Ectodermal cell (in vitro differentiated cells): Measurements from ENCODE around the gene PRDM15.

Source experiments
- H3K27ac ChIP-seq: 2 replicates; pipeline ENCODE4 v1.7.0; 2013; ENCODE audit warnings: mild to moderate bottlenecking, low read depth, low read length; ENCODE audit not compliant: insufficient read depth, poor library complexity, severe bottlenecking
- H3K27me3 ChIP-seq: 2 replicates; pipeline ENCODE4 v1.7.0; 2013; ENCODE audit warnings: mild to moderate bottlenecking, low read length; ENCODE audit not compliant: insufficient read depth, control insufficient read depth, poor library complexity, severe bottlenecking
- H3K36me3 ChIP-seq: one replicate; pipeline ENCODE4 v1.7.0; 2013; ENCODE audit warnings: low read length; ENCODE audit not compliant: control insufficient read depth, insufficient read depth
- H3K4me1 ChIP-seq: one replicate; pipeline ENCODE4 v1.7.0; 2013; ENCODE audit warnings: low read length; ENCODE audit not compliant: control insufficient read depth, insufficient read depth
- H3K4me3 ChIP-seq: 2 replicates; pipeline ENCODE4 v1.7.0; 2013; ENCODE audit warnings: low read depth, low read length, control low read depth; ENCODE audit not compliant: insufficient read depth
- H3K9me3 ChIP-seq: 2 replicates; pipeline ENCODE4 v1.7.0; 2013; ENCODE audit warnings: mild to moderate bottlenecking, low read length, moderate library complexity; ENCODE audit not compliant: control insufficient read depth
- WGBS, 2 experiments: methylation state at CpG; one replicate each; pipeline ENCODE4 v1.1.7; 2013; ENCODE audit warnings: missing lambda C conversion rate in 2 of 2; 5-methylcytosine and 5-hydroxymethylcytosine counted together

PRDM15 gene

DNA sequence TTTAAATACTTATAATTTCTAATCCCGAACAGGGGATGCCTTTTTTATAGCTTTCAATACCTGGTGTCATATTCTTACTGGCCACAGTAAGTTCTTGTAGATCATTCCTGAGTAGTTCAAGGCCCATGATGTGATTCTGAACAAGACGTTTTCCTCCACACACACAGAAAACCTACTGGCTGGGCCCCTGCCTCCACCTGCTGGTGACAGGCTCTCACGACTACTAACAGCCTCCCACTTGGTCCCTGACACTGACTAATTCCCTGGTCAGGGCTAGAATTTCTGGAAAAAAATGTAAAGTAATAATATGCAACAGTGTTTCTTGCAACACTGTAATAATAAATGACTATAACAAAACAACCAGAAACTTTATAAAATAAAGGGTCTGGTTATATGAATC is 61.9 kb downstream of the PRDM15 start:
- Histone ChIP-seq H3K27me3 (no peaks in the 10 kb centered on the region), H3K36me3 (peaks cover 3% of the 10 kb centered on the region), H3K27ac (no peak overlapping the region), H3K4me1 (peaks cover 6% of the 10 kb centered on the region), H3K4me3 (no peak overlapping the region), H3K9me3 (no peaks in the 10 kb centered on the region)
- 29 to 40% methylated on average over 3 of the region's 3 CpGs for WGBS, 2 experiments

DNA sequence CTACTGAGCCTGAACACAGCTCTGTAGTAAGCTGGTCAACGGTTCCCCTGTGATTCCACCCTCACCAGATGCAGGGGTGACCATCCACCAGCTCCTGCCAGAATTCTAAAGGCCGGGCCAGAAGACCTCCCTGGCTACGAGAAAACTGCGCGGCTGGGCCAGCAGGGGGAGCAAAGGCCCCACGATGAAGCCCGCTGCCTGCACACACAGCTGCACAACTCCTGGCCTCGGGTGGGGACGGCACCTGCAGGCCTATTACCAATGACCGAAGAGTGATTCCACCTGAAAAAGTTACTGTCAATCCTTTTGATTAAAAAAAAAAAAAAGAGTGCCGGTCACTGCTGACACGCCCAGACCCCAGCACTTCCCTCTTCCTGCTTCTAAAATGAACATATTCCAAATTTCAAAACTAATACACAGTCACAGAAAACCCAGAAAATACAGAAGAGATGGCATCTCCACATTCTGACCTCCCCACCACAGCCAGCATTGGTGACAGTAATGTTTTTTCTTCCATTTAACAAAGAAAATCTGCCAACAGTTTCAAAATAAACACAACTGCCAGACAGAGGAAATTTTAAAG is 62.5 kb downstream of the PRDM15 start:
- peaks cover 3% of the 10 kb centered on the region for H3K36me3 ChIP-seq
- peaks cover 6% of the 10 kb centered on the region for H3K4me1 ChIP-seq
- H3K27ac ChIP-seq, result no peak overlapping the region
- H3K27me3 ChIP-seq, result no peaks in the 10 kb centered on the region
- WGBS, 2 experiments, result 50 to 51% methylated on average over 11 to 12 of the region's 12 CpGs
- no peak overlapping the region for H3K4me3 ChIP-seq
- no peaks in the 10 kb centered on the region for H3K9me3 ChIP-seq

DNA sequence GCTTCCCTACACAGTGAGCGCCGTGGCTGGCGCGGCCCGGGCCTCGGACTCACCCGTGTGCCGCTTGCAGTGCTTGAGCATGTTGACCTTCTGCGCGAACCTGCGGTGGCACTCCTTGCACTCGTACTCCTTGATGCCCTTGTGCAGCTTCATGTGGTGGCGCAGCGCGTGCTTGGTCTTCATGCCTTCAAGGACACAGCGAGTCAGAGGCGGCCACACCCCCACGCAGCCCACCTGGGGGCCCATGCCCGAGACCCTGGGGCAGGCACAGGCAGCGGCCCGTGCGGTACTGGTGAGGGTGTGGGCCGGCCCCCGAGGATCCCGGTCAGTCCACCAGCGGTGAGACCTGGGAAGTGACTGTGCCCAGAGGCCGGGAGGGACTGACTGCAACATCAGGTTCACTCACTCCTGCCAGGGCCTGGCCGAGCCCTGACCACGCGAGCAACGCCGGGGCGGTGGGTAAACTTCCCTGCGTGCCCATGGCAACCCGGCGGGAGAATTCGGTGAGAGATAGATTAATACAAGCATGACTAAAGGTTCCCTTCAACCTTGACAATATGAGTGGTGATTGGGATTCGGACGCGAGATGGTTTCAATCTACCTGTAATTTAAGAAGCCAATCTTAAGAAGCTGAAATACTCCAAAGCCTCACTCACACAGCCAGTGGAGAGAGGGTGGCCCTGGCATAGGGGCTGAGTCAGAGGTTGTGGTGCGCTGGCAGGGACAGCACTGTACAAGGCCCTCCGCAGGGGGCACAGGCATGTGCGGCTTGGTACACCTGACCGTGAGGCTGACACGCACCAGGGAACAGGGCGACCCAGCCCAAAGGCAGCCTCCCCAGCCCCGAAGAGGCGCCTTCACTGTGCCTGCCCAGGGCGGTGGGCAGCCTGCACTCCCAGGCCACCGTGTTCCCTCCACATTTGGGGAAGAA is 63.2 kb downstream of the PRDM15 start:
- peaks cover 6% of the 10 kb centered on the region for H3K4me1 ChIP-seq
- 94 to 95% methylated on average over 50 of the region's 50 CpGs for WGBS, 2 experiments
- H3K27me3 ChIP-seq, result no peaks in the 10 kb centered on the region
- H3K27ac ChIP-seq, result no peak overlapping the region
- H3K9me3 ChIP-seq, result no peaks in the 10 kb centered on the region
- H3K36me3 ChIP-seq, result peaks cover 3% of the 10 kb centered on the region
- no peak overlapping the region for H3K4me3 ChIP-seq

GRCh38 chr21:41813226-41813625 is 65.9 kb downstream of the PRDM15 start:
- H3K27me3 ChIP-seq, result no peaks in the 10 kb centered on the region
- peaks cover 6% of the 10 kb centered on the region for H3K4me1 ChIP-seq
- peaks cover 3% of the 10 kb centered on the region for H3K36me3 ChIP-seq
- WGBS, 2 experiments, result 93 to 95% methylated on average over 11 of the region's 11 CpGs
- no peak overlapping the region for H3K4me3 ChIP-seq
- no peaks in the 10 kb centered on the region for H3K9me3 ChIP-seq
- no peak overlapping the region for H3K27ac ChIP-seq

DNA sequence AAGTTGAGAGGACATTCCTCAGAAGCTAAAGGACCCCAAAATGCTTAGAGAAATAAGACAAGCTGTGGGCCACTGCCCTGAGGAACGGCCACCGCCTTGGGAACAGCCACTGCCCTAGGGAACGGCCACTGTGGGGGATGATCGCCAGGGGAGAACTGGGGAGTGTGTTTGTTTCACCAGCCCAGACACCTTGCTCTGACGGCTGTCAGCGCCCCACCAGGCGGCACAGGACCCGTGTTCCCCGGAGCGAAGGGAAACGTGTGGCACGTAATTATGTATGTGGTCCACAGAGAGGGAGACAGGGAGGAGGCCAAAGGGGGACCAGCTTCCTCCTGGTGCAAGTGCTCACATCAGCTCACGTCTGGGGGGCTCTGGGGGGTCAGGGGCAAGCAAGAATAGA is 66.5 kb downstream of the PRDM15 start:
- no peaks in the 10 kb centered on the region for H3K9me3 ChIP-seq
- 94% methylated on average over 13 of the region's 13 CpGs for WGBS, 2 experiments
- H3K4me1 ChIP-seq, result peaks cover 6% of the 10 kb centered on the region
- peaks cover 3% of the 10 kb centered on the region for H3K36me3 ChIP-seq
- no peak overlapping the region for H3K4me3 ChIP-seq
- no peaks in the 10 kb centered on the region for H3K27me3 ChIP-seq
- no peak overlapping the region for H3K27ac ChIP-seq

- WGBS, 2 experiments, result 90% methylated on average over 13 of the region's 13 CpGs
- H3K9me3 ChIP-seq, result no peaks in the 10 kb centered on the region
- no peak overlapping the region for H3K4me3 ChIP-seq
Measured at GRCh38 chr21:41810597-41810932, 68.6 kb downstream of the PRDM15 start.

DNA sequence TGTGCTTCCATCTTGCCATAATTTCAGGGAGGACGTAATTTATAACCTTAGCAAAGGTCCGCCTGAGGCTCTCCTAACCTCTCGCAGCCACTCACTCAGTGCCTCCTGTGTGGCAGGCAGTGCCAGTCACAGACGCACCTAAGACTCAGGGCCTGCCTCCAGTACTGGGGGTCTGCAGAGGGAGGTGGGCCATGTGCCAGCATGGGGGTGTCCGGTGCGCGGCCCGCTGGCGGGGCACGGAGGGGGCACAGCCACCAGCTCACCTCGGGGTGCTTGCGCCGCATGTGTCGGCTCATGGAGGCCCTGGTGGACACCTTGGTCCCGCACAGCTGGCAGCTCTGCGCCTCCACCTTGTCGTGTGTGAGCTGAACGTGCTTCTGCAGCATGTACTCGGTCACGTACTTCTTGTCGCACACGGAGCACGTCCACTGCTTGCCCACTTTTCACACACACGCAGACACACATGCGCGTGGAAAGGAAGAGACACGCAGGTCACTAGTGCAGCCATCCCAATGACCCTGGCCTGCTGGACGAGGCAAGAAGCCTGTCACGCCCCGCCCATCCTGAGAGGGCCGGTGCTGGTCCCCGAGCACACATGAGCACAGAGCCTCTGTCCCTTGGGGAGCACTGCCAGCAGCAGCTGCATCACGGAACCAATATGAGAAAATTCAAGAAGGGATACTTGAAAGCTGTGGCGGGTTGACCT is 69.1 kb downstream of the PRDM15 start:
- Histone ChIP-seq H3K4me3 (no peak overlapping the region), H3K4me1 (peaks cover 6% of the 10 kb centered on the region), H3K9me3 (no peaks in the 10 kb centered on the region), H3K36me3 (no peaks in the 10 kb centered on the region), H3K27ac (no peak overlapping the region), H3K27me3 (no peaks in the 10 kb centered on the region)
- 95 to 96% methylated on average over 34 of the region's 34 CpGs for WGBS, 2 experiments

More at GRCh38 chr21:41810597-41810932, 68.6 kb downstream of the PRDM15 start:
- no peak overlapping the region for H3K27ac ChIP-seq
- no peaks in the 10 kb centered on the region for H3K27me3 ChIP-seq
- H3K36me3 ChIP-seq, result peaks cover 2% of the 10 kb centered on the region
- H3K4me1 ChIP-seq, result peaks cover 6% of the 10 kb centered on the region

- 92 to 95% methylated on average over 22 of the region's 22 CpGs for WGBS, 2 experiments
- H3K27me3 ChIP-seq, result no peaks in the 10 kb centered on the region
- no peak overlapping the region for H3K27ac ChIP-seq
- no peaks in the 10 kb centered on the region for H3K9me3 ChIP-seq
- H3K36me3 ChIP-seq, result no peaks in the 10 kb centered on the region
- no peak overlapping the region for H3K4me3 ChIP-seq
- H3K4me1 ChIP-seq, result peaks cover 6% of the 10 kb centered on the region
Measured at GRCh38 chr21:41808846-41809245, 70.3 kb downstream of the PRDM15 start.

DNA sequence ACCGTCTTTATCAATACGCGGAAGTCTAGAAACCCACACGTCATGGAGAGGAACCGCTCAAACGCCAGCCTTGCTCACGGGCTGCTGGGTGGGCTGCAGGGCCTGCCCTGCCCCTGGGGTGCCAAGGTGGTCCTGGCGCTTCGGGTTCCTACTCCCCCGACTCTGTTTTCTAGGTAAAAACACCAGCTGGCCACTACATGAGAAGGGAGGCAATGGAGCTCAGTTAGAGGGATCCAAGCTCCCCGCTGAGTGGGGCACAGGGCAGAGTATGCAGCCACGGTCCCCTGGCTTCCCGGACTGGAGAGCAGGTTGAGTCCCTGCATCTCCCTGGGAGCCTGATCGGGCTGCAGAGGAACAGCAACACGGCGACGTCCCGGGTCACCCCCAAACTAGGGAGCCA is 71.0 kb downstream of the PRDM15 start:
- no peaks in the 10 kb centered on the region for H3K27me3 ChIP-seq
- WGBS, 2 experiments, result 95 to 96% methylated on average over 18 of the region's 18 CpGs
- H3K36me3 ChIP-seq, result no peaks in the 10 kb centered on the region
- no peak overlapping the region for H3K4me3 ChIP-seq
- H3K9me3 ChIP-seq, result no peaks in the 10 kb centered on the region
- H3K4me1 ChIP-seq, result peaks cover 6% of the 10 kb centered on the region
- no peak overlapping the region for H3K27ac ChIP-seq

- WGBS, 2 experiments, result 94% methylated on average over 3 of the region's 4 CpGs
- H3K27ac ChIP-seq, result no peak overlapping the region
- no peaks in the 10 kb centered on the region for H3K4me1 ChIP-seq
- no peaks in the 10 kb centered on the region for H3K36me3 ChIP-seq
- H3K27me3 ChIP-seq, result no peaks in the 10 kb centered on the region
- H3K4me3 ChIP-seq, result no peak overlapping the region
- H3K9me3 ChIP-seq, result no peaks in the 10 kb centered on the region
Measured at GRCh38 chr21:41806773-41807172, 72.4 kb downstream of the PRDM15 start.
